Measurements from ENCODE around the gene IGFBP5. TPM values are rescaled to one million over a fixed set of nuclear protein-coding genes. Genes with fewer than 3 reads are reported as not detected.

The IGFBP5 gene
- total and polyA plus RNA-seq, 10 of the 15 experiments (the other 5 are each of a cell fraction or from before 2014, with no cell fraction given): 2.8 TPM; not detected in 9

DNA sequence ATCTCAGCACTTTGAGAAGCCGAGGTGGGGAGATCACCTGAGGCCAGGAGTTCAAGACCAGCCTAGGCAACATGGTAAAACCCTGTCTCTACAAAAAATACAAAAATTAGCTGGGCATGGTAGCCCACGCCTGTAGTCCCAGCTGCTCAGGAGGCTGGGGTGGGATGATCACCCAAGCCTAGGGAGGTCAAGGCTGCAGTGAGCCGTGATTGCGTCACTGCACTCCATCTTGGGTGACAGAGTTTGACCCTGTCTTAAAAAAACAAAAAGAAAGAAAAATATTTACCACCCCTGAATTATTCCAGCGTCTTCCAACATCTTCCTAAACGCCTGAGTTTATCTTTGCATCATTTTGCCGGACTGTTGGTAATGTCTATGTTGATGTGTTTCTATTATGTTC lies 6.2 kb upstream of the IGFBP5 start (continued):
- TF ChIP-seq, protein P1, sequence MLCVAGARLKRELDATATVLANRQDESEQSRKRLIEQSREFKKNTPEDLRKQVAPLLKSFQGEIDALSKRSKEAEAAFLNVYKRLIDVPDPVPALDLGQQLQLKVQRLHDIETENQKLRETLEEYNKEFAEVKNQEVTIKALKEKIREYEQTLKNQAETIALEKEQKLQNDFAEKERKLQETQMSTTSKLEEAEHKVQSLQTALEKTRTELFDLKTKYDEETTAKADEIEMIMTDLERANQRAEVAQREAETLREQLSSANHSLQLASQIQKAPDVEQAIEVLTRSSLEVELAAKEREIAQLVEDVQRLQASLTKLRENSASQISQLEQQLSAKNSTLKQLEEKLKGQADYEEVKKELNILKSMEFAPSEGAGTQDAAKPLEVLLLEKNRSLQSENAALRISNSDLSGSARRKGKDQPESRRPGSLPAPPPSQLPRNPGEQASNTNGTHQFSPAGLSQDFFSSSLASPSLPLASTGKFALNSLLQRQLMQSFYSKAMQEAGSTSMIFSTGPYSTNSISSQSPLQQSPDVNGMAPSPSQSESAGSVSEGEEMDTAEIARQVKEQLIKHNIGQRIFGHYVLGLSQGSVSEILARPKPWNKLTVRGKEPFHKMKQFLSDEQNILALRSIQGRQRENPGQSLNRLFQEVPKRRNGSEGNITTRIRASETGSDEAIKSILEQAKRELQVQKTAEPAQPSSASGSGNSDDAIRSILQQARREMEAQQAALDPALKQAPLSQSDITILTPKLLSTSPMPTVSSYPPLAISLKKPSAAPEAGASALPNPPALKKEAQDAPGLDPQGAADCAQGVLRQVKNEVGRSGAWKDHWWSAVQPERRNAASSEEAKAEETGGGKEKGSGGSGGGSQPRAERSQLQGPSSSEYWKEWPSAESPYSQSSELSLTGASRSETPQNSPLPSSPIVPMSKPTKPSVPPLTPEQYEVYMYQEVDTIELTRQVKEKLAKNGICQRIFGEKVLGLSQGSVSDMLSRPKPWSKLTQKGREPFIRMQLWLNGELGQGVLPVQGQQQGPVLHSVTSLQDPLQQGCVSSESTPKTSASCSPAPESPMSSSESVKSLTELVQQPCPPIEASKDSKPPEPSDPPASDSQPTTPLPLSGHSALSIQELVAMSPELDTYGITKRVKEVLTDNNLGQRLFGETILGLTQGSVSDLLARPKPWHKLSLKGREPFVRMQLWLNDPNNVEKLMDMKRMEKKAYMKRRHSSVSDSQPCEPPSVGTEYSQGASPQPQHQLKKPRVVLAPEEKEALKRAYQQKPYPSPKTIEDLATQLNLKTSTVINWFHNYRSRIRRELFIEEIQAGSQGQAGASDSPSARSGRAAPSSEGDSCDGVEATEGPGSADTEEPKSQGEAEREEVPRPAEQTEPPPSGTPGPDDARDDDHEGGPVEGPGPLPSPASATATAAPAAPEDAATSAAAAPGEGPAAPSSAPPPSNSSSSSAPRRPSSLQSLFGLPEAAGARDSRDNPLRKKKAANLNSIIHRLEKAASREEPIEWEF (IDR thresholded peaks at IDR 0.05; ENCODE audit: insufficient replicate concordance, low read depth, low read length): no peak
- TF ChIP-seq MTA2 (IDR thresholded peaks at IDR 0.05; ENCODE audit: low read depth) (no peak), POLR2AphosphoS5 (IDR thresholded peaks at IDR 0.05; ENCODE audit: low read length) (no peak), EED (IDR thresholded peaks at IDR 0.05; ENCODE audit: low read depth) (no peak), FOXK2 (IDR thresholded peaks at IDR 0.05) (no peak), TCF12 (IDR thresholded peaks at IDR 0.05; ENCODE audit: low read depth, low read length) (no peak), CREM (IDR thresholded peaks at IDR 0.05; ENCODE audit: low read depth) (no peak)
- TF ChIP-seq, protein P2, sequence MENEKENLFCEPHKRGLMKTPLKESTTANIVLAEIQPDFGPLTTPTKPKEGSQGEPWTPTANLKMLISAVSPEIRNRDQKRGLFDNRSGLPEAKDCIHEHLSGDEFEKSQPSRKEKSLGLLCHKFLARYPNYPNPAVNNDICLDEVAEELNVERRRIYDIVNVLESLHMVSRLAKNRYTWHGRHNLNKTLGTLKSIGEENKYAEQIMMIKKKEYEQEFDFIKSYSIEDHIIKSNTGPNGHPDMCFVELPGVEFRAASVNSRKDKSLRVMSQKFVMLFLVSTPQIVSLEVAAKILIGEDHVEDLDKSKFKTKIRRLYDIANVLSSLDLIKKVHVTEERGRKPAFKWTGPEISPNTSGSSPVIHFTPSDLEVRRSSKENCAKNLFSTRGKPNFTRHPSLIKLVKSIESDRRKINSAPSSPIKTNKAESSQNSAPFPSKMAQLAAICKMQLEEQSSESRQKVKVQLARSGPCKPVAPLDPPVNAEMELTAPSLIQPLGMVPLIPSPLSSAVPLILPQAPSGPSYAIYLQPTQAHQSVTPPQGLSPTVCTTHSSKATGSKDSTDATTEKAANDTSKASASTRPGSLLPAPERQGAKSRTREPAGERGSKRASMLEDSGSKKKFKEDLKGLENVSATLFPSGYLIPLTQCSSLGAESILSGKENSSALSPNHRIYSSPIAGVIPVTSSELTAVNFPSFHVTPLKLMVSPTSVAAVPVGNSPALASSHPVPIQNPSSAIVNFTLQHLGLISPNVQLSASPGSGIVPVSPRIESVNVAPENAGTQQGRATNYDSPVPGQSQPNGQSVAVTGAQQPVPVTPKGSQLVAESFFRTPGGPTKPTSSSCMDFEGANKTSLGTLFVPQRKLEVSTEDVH (IDR thresholded peaks at IDR 0.05; ENCODE audit: low read depth, partially characterized antibody): no peak

Data from GM12878 (cell line).